Measurements from ENCODE around the gene CHPF. TPM values are rescaled to one million over a fixed set of nuclear protein-coding genes. Genes with fewer than 3 reads are reported as not detected.

Gene CHPF
- total and polyA plus RNA-seq, 2 donors (not counting 1 experiment from before 2014, with no cell fraction given) = 1.3 to 5.2 TPM

GRCh38 chr2:219536425-219536824 is 7.2 kb downstream of the CHPF start:
- Histone ChIP-seq H3K27ac (ENCODE audit: low read length in 2 of 2) (no peak overlapping the region), H4K20me1 (ENCODE audit: control insufficient read depth, insufficient read depth, low read length, poor library complexity, severe bottlenecking) (no peaks in the 10 kb centered on the region), H3K79me2 (ENCODE audit: control insufficient read depth, insufficient read depth, low read length) (no peaks in the 10 kb centered on the region), H2AFZ (ENCODE audit: insufficient read depth, low read depth, low read length, poor library complexity, severe bottlenecking) (no peak overlapping the region), H3K9ac (ENCODE audit: low read length) (no peak overlapping the region), H3K27me3 (replicated peaks in 1 of 4; ENCODE audit: control extremely low read depth in 1 of 4, control insufficient read depth in 3 of 4, insufficient read depth in 4 of 4, low read length in 3 of 4) (peaks cover 0 to 61% (median 6%) of the 10 kb centered on the region in 4 experiments), H3K4me2 (replicated peaks; ENCODE audit: low read depth, low read length, poor library complexity, severe bottlenecking) (no peak overlapping the region), H3K4me1 (ENCODE audit: control insufficient read depth in 2 of 2, insufficient read depth in 2 of 2, low read length in 2 of 2) (peaks cover 3 to 4% of the 10 kb centered on the region in 2 donors), H3K36me3 (replicated peaks in 1 of 2; ENCODE audit: control extremely low read depth in 1 of 2, control insufficient read depth in 1 of 2, extremely low read depth in 1 of 2, insufficient read depth in 2 of 2, low read length in 1 of 2) (no peaks in the 10 kb centered on the region), H3K4me3 (ENCODE audit: control extremely low read depth in 1 of 5, extremely low read depth in 1 of 5, insufficient read depth in 1 of 5, low read depth in 2 of 5, low read length in 4 of 5) (no peak overlapping the region), H3K9me3 (ENCODE audit: control extremely low read depth in 1 of 3, control insufficient read depth in 2 of 3, insufficient read depth in 1 of 3, low read length in 2 of 3) (peaks cover 0 to 1% (median 0%) of the 10 kb centered on the region in 3 donors)
- CTCF ChIA-PET = interaction anchor here (1.1 kb wide), 1 partner anchor 41 kb away, joined by 3 read pairs; no protein-coding TSS in a partner anchor
- Mint-ChIP-seq H3K4me3 (no peak overlapping the region), H3K27me3 (peaks cover 31% of the 10 kb centered on the region), H3K4me1 (peaks cover 4% of the 10 kb centered on the region), H3K9me3 (ENCODE audit: insufficient read depth) (no peaks in the 10 kb centered on the region), H3K27ac (no peak overlapping the region)
- DNase-seq (no peak), ATAC-seq (ENCODE audit: low read depth) (no peak)
- 88% methylated on average over 13 of the region's 16 CpGs for WGBS (ENCODE audit: insufficient coverage)
- intact Hi-C loops (cut with micrococcal nuclease) = no loop called here
- POLR2A ChIA-PET = no interaction called here
- TF ChIP-seq CTCF (IDR thresholded peaks at IDR 0.05) (no peak), EZH2 (IDR thresholded peaks at IDR 0.05; ENCODE audit: borderline replicate concordance, insufficient read depth, low read depth, low read length, poor library complexity, severe bottlenecking) (no peak)

- H3K79me2 ChIP-seq (ENCODE audit: control insufficient read depth, insufficient read depth, low read length) = no peaks in the 10 kb centered on the region
- H3K27ac ChIP-seq (ENCODE audit: low read length in 2 of 2) = no peak overlapping the region
- TF ChIP-seq CTCF (IDR thresholded peaks at IDR 0.05) (no peak), EZH2 (IDR thresholded peaks at IDR 0.05; ENCODE audit: borderline replicate concordance, insufficient read depth, low read depth, low read length, poor library complexity, severe bottlenecking) (no peak)
- intact Hi-C loops (cut with micrococcal nuclease) = no loop called here
- no peaks in the 10 kb centered on the region for H4K20me1 ChIP-seq (ENCODE audit: control insufficient read depth, insufficient read depth, low read length, poor library complexity, severe bottlenecking)
- no peaks in the 10 kb centered on the region for H3K36me3 ChIP-seq (replicated peaks in 1 of 2; ENCODE audit: control extremely low read depth in 1 of 2, control insufficient read depth in 1 of 2, extremely low read depth in 1 of 2, insufficient read depth in 2 of 2, low read length in 1 of 2)
- ChIA-PET CTCF (interaction anchor here (1.0 to 8.8 kb wide), 2 partner anchors 8 to 74 kb away, joined by 3 to 146 read pairs; no protein-coding TSS in a partner anchor), POLR2A (no interaction called here)
- no peak overlapping the region for H3K4me3 ChIP-seq (ENCODE audit: control extremely low read depth in 1 of 5, extremely low read depth in 1 of 5, insufficient read depth in 1 of 5, low read depth in 2 of 5, low read length in 4 of 5)
- no peak overlapping the region for H2AFZ ChIP-seq (ENCODE audit: insufficient read depth, low read depth, low read length, poor library complexity, severe bottlenecking)
- ATAC-seq (ENCODE audit: low read depth) (no peak), DNase-seq (no peak)
- no peak overlapping the region for H3K4me2 ChIP-seq (replicated peaks; ENCODE audit: low read depth, low read length, poor library complexity, severe bottlenecking)
- Mint-ChIP-seq H3K4me1 (peaks cover 3% of the 10 kb centered on the region), H3K27ac (no peak overlapping the region), H3K27me3 (peaks cover 49% of the 10 kb centered on the region), H3K9me3 (ENCODE audit: insufficient read depth) (no peaks in the 10 kb centered on the region), H3K4me3 (no peak overlapping the region)
- peaks cover 0 to 62% (median 14%) of the 10 kb centered on the region in 4 experiments for H3K27me3 ChIP-seq (replicated peaks in 1 of 4; ENCODE audit: control extremely low read depth in 1 of 4, control insufficient read depth in 3 of 4, insufficient read depth in 4 of 4, low read length in 3 of 4)
- H3K9ac ChIP-seq (ENCODE audit: low read length) = no peak overlapping the region
- no peaks in the 10 kb centered on the region for H3K9me3 ChIP-seq (ENCODE audit: control extremely low read depth in 1 of 3, control insufficient read depth in 2 of 3, insufficient read depth in 1 of 3, low read length in 2 of 3)
- 100% methylated on average over 2 of the region's 6 CpGs for WGBS (ENCODE audit: insufficient coverage)
- peaks cover 4 to 5% of the 10 kb centered on the region in 2 donors for H3K4me1 ChIP-seq (ENCODE audit: control insufficient read depth in 2 of 2, insufficient read depth in 2 of 2, low read length in 2 of 2)
Observed at GRCh38 chr2:219533930-219534661, 9.5 kb downstream of the CHPF start.

Data from B cell (primary cell).